ENCODE results near the gene SH3RF2.

The SH3RF2 gene

GRCh38 chr5:146070746-146071145 lies 134.4 kb downstream of the SH3RF2 start:
- Histone ChIP-seq H3K27ac (no peak overlapping the region), H3K4me1 (ENCODE audit: control insufficient read depth in 1 of 2, insufficient read depth in 1 of 2, low read depth in 1 of 2, low read length in 1 of 2) (no peaks in the 10 kb centered on the region), H3K4me3 (ENCODE audit: low read depth in 1 of 2, low read length in 1 of 2) (no peak overlapping the region), H3K36me3 (no peaks in the 10 kb centered on the region), H3K27me3 (no peaks in the 10 kb centered on the region), H3K9me3 (no peaks in the 10 kb centered on the region)
- TF ChIP-seq CTCF (IDR thresholded peaks at IDR 0.05) = no peak

- no peaks in the 10 kb centered on the region for H3K36me3 ChIP-seq
- H3K4me3 ChIP-seq (ENCODE audit: low read depth in 1 of 2, low read length in 1 of 2) = no peak overlapping the region
- TF ChIP-seq CTCF (IDR thresholded peaks at IDR 0.05) = no peak
- no peaks in the 10 kb centered on the region for H3K27me3 ChIP-seq
- no peaks in the 10 kb centered on the region for H3K4me1 ChIP-seq (ENCODE audit: control insufficient read depth in 1 of 2, insufficient read depth in 1 of 2, low read depth in 1 of 2, low read length in 1 of 2)
- H3K27ac ChIP-seq = no peak overlapping the region
- H3K9me3 ChIP-seq = no peaks in the 10 kb centered on the region
Observed at GRCh38 chr5:146071171-146071570, 134.8 kb downstream of the SH3RF2 start.

- no peak for TF ChIP-seq CTCF (IDR thresholded peaks at IDR 0.05)
- H3K27ac ChIP-seq = no peak overlapping the region
- no peaks in the 10 kb centered on the region for H3K36me3 ChIP-seq
- no peaks in the 10 kb centered on the region for H3K27me3 ChIP-seq
- H3K4me1 ChIP-seq (ENCODE audit: control insufficient read depth in 1 of 2, insufficient read depth in 1 of 2, low read depth in 1 of 2, low read length in 1 of 2) = no peaks in the 10 kb centered on the region
- no peaks in the 10 kb centered on the region for H3K9me3 ChIP-seq
- H3K4me3 ChIP-seq (ENCODE audit: low read depth in 1 of 2, low read length in 1 of 2) = no peak overlapping the region
Observed at GRCh38 chr5:146072595-146072994, 136.2 kb downstream of the SH3RF2 start.

- Histone ChIP-seq H3K4me1 (ENCODE audit: control insufficient read depth in 1 of 2, insufficient read depth in 1 of 2, low read depth in 1 of 2, low read length in 1 of 2) (no peaks in the 10 kb centered on the region), H3K9me3 (no peaks in the 10 kb centered on the region), H3K27me3 (no peaks in the 10 kb centered on the region), H3K4me3 (ENCODE audit: low read depth in 1 of 2, low read length in 1 of 2) (no peak overlapping the region), H3K36me3 (no peaks in the 10 kb centered on the region), H3K27ac (no peak overlapping the region)
- TF ChIP-seq CTCF (IDR thresholded peaks at IDR 0.05) = no peak
Observed at GRCh38 chr5:146073239-146073900, 137.0 kb downstream of the SH3RF2 start.

- no peak for TF ChIP-seq CTCF (IDR thresholded peaks at IDR 0.05)
- Histone ChIP-seq H3K4me1 (ENCODE audit: control insufficient read depth in 1 of 2, insufficient read depth in 1 of 2, low read depth in 1 of 2, low read length in 1 of 2) (no peaks in the 10 kb centered on the region), H3K27me3 (no peaks in the 10 kb centered on the region), H3K4me3 (ENCODE audit: low read depth in 1 of 2, low read length in 1 of 2) (no peak overlapping the region), H3K36me3 (no peaks in the 10 kb centered on the region), H3K9me3 (no peaks in the 10 kb centered on the region), H3K27ac (no peak overlapping the region)
Observed at GRCh38 chr5:146076028-146076427, 139.7 kb downstream of the SH3RF2 start.
